Gastrocnemius medialis (tissue), 4 donors: ENCODE data around the gene PLPPR4.

Experiments
- POLR2A ChIP-seq, 2 donors: fragments of 450-650 bp; IDR thresholded peaks; one replicate each; pipeline ENCODE4 v1.6.1; 2017; ENCODE audit warnings: antibody characterized with exemption in 2 of 2, mild to moderate bottlenecking in 2 of 2, moderate library complexity in 2 of 2
- TF ChIP-seq, protein P1 (sequence below), 5 experiments: fragments of 450-650 bp in 3 of 5; fragments of 200-600 bp in 2 of 5; sonication (generic) in 2 of 5; IDR thresholded peaks in 4 of 5; conservative IDR thresholded peaks in 1 of 5; 1 replicate in 4 of 5; 2 replicates in 1 of 5; pipeline ENCODE4 v1.5.1; 2016 to 2019; ENCODE audit warnings: antibody characterized with exemption in 5 of 5, mild to moderate bottlenecking in 3 of 5, moderate library complexity in 3 of 5

DNA sequence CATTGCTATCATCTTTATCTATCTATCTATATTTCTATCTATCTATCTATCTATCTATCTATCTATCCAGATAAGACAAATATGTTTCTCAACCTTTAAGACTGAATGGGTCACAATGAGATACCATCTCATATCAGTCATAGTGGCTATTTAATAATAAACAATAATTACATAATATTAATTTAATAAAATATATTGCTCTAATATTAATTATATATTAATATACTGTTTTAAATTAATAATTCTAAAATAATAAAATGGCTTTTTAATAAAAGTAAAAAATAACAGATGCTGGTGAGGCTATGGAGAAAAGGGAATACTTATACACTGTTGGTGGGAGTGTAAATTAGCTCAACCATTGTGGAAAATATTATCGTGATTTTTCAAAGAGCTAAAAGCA is 13.0 kb upstream of the PLPPR4 start:
- TF ChIP-seq, protein P1, sequence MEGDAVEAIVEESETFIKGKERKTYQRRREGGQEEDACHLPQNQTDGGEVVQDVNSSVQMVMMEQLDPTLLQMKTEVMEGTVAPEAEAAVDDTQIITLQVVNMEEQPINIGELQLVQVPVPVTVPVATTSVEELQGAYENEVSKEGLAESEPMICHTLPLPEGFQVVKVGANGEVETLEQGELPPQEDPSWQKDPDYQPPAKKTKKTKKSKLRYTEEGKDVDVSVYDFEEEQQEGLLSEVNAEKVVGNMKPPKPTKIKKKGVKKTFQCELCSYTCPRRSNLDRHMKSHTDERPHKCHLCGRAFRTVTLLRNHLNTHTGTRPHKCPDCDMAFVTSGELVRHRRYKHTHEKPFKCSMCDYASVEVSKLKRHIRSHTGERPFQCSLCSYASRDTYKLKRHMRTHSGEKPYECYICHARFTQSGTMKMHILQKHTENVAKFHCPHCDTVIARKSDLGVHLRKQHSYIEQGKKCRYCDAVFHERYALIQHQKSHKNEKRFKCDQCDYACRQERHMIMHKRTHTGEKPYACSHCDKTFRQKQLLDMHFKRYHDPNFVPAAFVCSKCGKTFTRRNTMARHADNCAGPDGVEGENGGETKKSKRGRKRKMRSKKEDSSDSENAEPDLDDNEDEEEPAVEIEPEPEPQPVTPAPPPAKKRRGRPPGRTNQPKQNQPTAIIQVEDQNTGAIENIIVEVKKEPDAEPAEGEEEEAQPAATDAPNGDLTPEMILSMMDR (IDR thresholded peaks at IDR 0.05 in 4 of 5, conservative IDR thresholded peaks at IDR 0.05 in 1 of 5) = no peak
- no peak for TF ChIP-seq POLR2A (IDR thresholded peaks at IDR 0.05)
